CD8-positive, alpha-beta memory T cell (primary cell): Measurements from ENCODE around the gene WDR26. TPM values are rescaled to one million over a fixed set of nuclear protein-coding genes. Genes with fewer than 3 reads are reported as not detected.

ENCODE experiments used
- CTCF ChIA-PET: fragments of 350-600 bp; sonication (Branson Sonifier 250); formaldehyde crosslinking; loops from one replicate; lab custom pipeline; 2021; ENCODE audit warnings: antibody characterized with exemption; lab: Charles Lee
- POLR2A ChIA-PET: fragments of 350-600 bp; sonication (Branson Sonifier 250); formaldehyde crosslinking; loops from one replicate; lab custom pipeline; 2021; ENCODE audit warnings: antibody characterized with exemption; lab: Charles Lee
- DNase-seq, 5 donors: peaks; one replicate each; pipeline versions ENCODE4 v3.0.0 to v3.0.0-alpha.2; 2020 to 2022; ENCODE audit warnings: mixed read lengths in 1 of 5
- H3K27ac ChIP-seq: one replicate; pipeline ENCODE4 v1.7.0; 2013; ENCODE audit warnings: low read depth, mild to moderate bottlenecking, low read length, moderate library complexity
- H3K27me3 ChIP-seq: 2 replicates; pipeline ENCODE4 v1.7.0; 2013; ENCODE audit warnings: low read length, mild to moderate bottlenecking; ENCODE audit not compliant: insufficient read depth, poor library complexity, severe bottlenecking
- H3K36me3 ChIP-seq: 2 replicates; pipeline ENCODE4 v1.7.0; 2013; ENCODE audit warnings: mild to moderate bottlenecking, low read length, moderate library complexity; ENCODE audit not compliant: insufficient read depth
- H3K4me1 ChIP-seq: 2 replicates; pipeline ENCODE4 v1.7.0; 2013; ENCODE audit warnings: mild to moderate bottlenecking, low read length, moderate library complexity; ENCODE audit not compliant: insufficient read depth
- H3K4me3 ChIP-seq: 2 replicates; pipeline ENCODE4 v1.7.0; 2013; ENCODE audit warnings: mild to moderate bottlenecking, low read length
- H3K9me3 ChIP-seq: 2 replicates; pipeline ENCODE4 v1.7.0; 2013; ENCODE audit warnings: mild to moderate bottlenecking, low read length
- H3K27ac Mint-ChIP-seq, 8 donors: one replicate each; pipeline ENCODE4 v1.8.0; 2020 to 2021; ENCODE audit warnings: mixed read lengths in 8 of 8, mild to moderate bottlenecking in 6 of 8, inconsistent platforms in 3 of 8, moderate library complexity in 3 of 8
- H3K27me3 Mint-ChIP-seq, 2 donors: one replicate each; pipeline ENCODE4 v1.8.0; 2020 to 2021; ENCODE audit warnings: mixed read lengths in 2 of 2, mild to moderate bottlenecking in 1 of 2, moderate library complexity in 1 of 2
- H3K36me3 Mint-ChIP-seq, 3 donors: one replicate each; pipeline ENCODE4 v1.8.0; 2020 to 2021; ENCODE audit warnings: mixed read lengths in 3 of 3, inconsistent platforms in 1 of 3, mild to moderate bottlenecking in 1 of 3
- H3K4me1 Mint-ChIP-seq, 3 donors: one replicate each; pipeline ENCODE4 v1.8.0; 2020 to 2021; ENCODE audit warnings: mixed read lengths in 3 of 3, inconsistent platforms in 1 of 3, mild to moderate bottlenecking in 1 of 3
- H3K4me3 Mint-ChIP-seq, 7 donors: one replicate each; pipeline ENCODE4 v1.8.0; 2020 to 2021; ENCODE audit warnings: mixed read lengths in 7 of 7, mild to moderate bottlenecking in 6 of 7, moderate library complexity in 4 of 7, inconsistent platforms in 2 of 7
- H3K9me3 Mint-ChIP-seq, 5 donors: one replicate each; pipeline ENCODE4 v1.8.0; 2020 to 2022; ENCODE audit warnings: mixed read lengths in 5 of 5, mild to moderate bottlenecking in 3 of 5, moderate library complexity in 2 of 5, inconsistent platforms in 1 of 5
- polyA plus RNA-seq: library from polyadenylated mRNA; unstranded; fragments of 300-500 nt; fragmentation: Illumina TruSeq; gene quantifications from one replicate; pipeline ENCODE4 v1.2.3, GENCODE V29; 2021
- total RNA-seq, 2 experiments: library from RNA; stranded (reverse); gene quantifications; one replicate each; pipeline ENCODE4 v1.2.3, GENCODE V29; 2021

Gene WDR26
- total and polyA plus RNA-seq, 3 experiments from 2014 or later = 5.6 to 66.1 (median 65.8) TPM

DNA sequence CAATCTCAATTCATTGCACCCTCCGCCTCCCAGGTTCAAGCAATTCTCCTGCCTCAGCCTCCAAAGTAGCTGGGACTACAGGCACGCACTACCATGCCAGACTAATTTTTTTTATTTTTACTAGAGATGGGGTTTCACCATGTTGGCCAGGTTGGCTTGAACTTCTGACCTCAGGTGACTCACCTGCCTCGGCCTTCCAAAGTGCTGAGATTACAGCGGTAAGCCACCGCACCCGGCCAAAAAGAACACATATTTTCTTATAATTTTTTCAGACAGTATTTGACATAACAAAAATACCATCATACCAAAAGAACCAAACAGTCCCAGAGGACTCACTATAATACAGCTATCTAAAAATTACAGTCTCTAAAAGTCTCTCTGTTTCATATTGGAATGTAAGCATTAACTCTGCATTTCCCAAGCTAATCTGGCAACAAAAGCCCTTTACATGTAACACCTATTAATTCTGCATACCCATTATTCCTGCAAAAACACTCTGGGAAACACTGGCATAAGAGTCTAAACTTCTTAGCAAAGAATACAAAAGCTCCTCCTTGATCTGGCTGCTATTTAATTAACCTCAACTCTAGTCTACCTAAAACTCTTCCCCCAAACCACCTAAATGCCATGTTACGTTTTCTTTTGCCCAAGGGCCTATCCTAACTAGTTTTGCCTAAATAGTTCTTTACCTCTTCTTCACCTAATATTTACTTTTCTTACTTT, 26.9 kb downstream of the WDR26 start:
- no peak overlapping the region for H3K4me3 ChIP-seq
- no peaks in the 10 kb centered on the region for H3K9me3 Mint-ChIP-seq
- peaks cover 27% of the 10 kb centered on the region for H3K36me3 ChIP-seq
- peaks cover 0 to 79% (median 16%) of the 10 kb centered on the region in 3 donors for H3K36me3 Mint-ChIP-seq
- no peaks in the 10 kb centered on the region for H3K4me1 ChIP-seq
- no peaks in the 10 kb centered on the region for H3K27me3 Mint-ChIP-seq
- POLR2A ChIA-PET = no interaction called here
- no peak overlapping the region for H3K27ac ChIP-seq
- no peaks in the 10 kb centered on the region for H3K27me3 ChIP-seq
- H3K4me3 Mint-ChIP-seq = no peak overlapping the region
- H3K9me3 ChIP-seq = no peaks in the 10 kb centered on the region
- DNase-seq = no peak
- H3K4me1 Mint-ChIP-seq = peaks cover 32 to 55% (median 53%) of the 10 kb centered on the region in 3 donors
- H3K27ac Mint-ChIP-seq = peak overlapping the region in 5 of 8 donors; percentile 1 to 45 (median 16)
- CTCF ChIA-PET = no interaction called here

DNA sequence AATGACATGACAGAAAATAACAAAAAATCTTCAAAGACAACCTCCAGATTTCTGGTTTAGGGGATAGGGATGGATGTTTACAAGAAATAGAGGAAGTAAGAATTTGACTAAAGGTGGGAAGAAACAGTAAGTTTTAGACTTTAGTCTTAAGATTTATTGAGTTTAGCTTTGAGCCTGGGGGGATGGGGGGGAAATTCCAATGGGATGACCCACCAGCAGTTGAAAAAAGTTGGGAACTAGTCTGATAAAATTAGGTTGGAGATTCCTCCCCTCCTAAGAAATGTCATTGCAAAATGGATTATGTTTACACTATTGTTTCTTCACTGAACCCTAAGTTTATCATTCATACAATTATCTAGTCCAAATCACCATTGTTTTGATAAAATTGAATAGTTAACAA, 28.4 kb downstream of the WDR26 start:
- H3K4me1 Mint-ChIP-seq = peaks cover 30 to 54% (median 54%) of the 10 kb centered on the region in 3 donors
- no peak overlapping the region for H3K4me3 ChIP-seq
- H3K4me3 Mint-ChIP-seq = no peak overlapping the region
- no peaks in the 10 kb centered on the region for H3K9me3 ChIP-seq
- ChIA-PET POLR2A (no interaction called here), CTCF (no interaction called here)
- no peaks in the 10 kb centered on the region for H3K9me3 Mint-ChIP-seq
- peaks cover 6% of the 10 kb centered on the region for H3K4me1 ChIP-seq
- H3K27me3 Mint-ChIP-seq = no peaks in the 10 kb centered on the region
- peak overlapping the region in 7 of 8 donors; percentile 9 to 73 (median 60) for H3K27ac Mint-ChIP-seq
- peaks cover 0 to 80% (median 16%) of the 10 kb centered on the region in 3 donors for H3K36me3 Mint-ChIP-seq
- peaks cover 30% of the 10 kb centered on the region for H3K36me3 ChIP-seq
- no peak for DNase-seq
- no peak overlapping the region for H3K27ac ChIP-seq
- no peaks in the 10 kb centered on the region for H3K27me3 ChIP-seq

DNA sequence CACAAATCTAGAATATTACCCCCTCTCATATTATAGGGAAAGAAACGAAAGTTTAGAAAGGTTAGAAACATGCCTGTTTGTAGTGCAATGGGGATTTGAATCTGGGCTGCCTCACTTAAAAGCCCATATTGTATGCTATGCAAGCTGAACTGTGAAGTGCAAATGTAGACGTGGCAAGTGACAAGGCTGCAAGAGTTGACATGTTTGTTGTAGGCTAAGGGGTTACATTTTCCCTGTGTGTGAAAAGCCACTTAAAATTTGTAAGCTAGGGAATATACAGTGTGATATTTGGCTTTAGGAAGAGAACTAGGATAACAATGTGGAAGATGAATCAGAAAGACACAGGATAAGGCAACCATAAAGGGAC, 29.0 kb downstream of the WDR26 start:
- H3K27me3 Mint-ChIP-seq = no peaks in the 10 kb centered on the region
- no peaks in the 10 kb centered on the region for H3K9me3 Mint-ChIP-seq
- Histone ChIP-seq H3K36me3 (peaks cover 30% of the 10 kb centered on the region), H3K9me3 (no peaks in the 10 kb centered on the region), H3K27me3 (no peaks in the 10 kb centered on the region), H3K27ac (no peak overlapping the region), H3K4me3 (no peak overlapping the region), H3K4me1 (peaks cover 6% of the 10 kb centered on the region)
- DNase-seq = no peak
- H3K27ac Mint-ChIP-seq = peak overlapping the region in 6 of 8 donors; percentile 44 to 73 (median 60)
- ChIA-PET POLR2A (no interaction called here), CTCF (no interaction called here)
- H3K36me3 Mint-ChIP-seq = peaks cover 0 to 81% (median 14%) of the 10 kb centered on the region in 3 donors
- H3K4me1 Mint-ChIP-seq = peaks cover 28 to 58% (median 57%) of the 10 kb centered on the region in 3 donors
- no peak overlapping the region for H3K4me3 Mint-ChIP-seq

DNA sequence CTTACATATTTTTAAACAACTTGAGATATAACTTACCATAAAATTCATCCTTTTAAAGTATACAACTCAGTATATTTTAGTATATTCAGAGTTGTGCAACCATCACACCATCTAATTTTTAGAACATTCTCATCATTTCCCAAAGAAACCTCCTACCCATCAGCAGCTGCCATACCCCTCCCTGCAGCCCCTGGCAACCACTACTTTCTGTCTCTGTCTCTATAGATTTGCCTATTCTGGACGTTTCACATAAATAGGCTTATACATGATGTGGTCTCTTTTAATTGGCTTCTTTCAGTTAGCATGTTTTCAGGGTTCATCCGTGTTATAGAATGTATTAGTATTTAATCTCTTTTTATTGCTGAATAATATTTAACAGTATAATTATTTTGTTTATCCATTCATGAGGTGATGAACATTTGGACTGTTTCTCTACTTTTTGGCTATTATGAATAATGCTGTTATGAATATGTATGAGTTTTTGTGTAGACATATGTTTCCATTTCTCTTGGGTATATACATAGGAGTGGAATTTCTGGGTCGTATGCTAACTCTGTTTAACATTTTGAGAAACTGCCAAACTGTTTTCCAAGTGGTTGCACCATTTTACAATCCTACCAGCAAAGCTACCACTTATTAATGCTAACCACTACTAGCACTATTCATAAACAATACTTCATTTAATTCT, 29.5 kb downstream of the WDR26 start:
- POLR2A ChIA-PET = interaction anchor here (0.6 kb wide), 1 partner anchor 30 kb away, joined by 3 read pairs; no protein-coding TSS in a partner anchor
- H3K4me3 Mint-ChIP-seq = peak overlapping the region in 1 of 7 donors; percentile 38
- no peak overlapping the region for H3K27ac ChIP-seq

DNA sequence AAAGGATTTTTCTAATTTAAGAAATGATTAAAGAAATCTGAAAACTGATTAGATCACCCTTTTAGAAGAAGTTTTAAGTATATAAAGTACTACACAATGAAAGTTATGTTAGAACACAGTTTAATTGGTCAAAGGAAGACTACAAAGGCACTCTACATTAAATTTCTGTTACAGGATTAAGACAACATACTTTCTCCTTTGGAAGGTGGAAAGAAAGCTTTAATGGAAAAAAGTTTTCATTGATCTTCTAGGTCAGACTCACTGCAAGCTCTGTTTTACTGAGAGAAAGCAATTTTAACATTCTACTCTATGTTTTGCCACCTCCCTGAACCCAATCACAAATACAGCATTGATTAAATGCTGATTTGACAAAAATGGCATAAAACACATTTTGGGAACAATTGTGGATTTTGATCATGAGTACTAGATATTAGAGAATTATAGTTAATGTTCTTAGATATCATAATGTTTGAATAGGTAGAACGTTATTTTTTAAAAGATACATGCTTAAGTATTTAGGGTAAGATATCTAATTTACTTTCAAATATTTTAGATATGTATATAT, 32.0 kb downstream of the WDR26 start:
- H3K4me1 Mint-ChIP-seq = peaks cover 29 to 63% (median 61%) of the 10 kb centered on the region in 3 donors
- Histone ChIP-seq H3K9me3 (no peaks in the 10 kb centered on the region), H3K36me3 (peaks cover 31% of the 10 kb centered on the region), H3K4me1 (peaks cover 6% of the 10 kb centered on the region), H3K27ac (no peak overlapping the region), H3K27me3 (no peaks in the 10 kb centered on the region), H3K4me3 (no peak overlapping the region)
- ChIA-PET POLR2A (interaction anchor here (0.7 kb wide), 1 partner anchor 78 kb away, joined by 3 read pairs; no protein-coding TSS in a partner anchor), CTCF (no interaction called here)
- peaks cover 0 to 83% (median 27%) of the 10 kb centered on the region in 3 donors for H3K36me3 Mint-ChIP-seq
- H3K4me3 Mint-ChIP-seq = no peak overlapping the region
- no peak for DNase-seq
- H3K27me3 Mint-ChIP-seq = no peaks in the 10 kb centered on the region
- no peaks in the 10 kb centered on the region for H3K9me3 Mint-ChIP-seq
- H3K27ac Mint-ChIP-seq = peak overlapping the region in 4 of 8 donors; percentile 20 to 58 (median 45)

More for the DNA sequence above, 29.5 kb downstream of the WDR26 start:
- Mint-ChIP-seq H3K9me3 (no peaks in the 10 kb centered on the region), H3K27ac (peak overlapping the region in 7 of 8 donors; percentile 17 to 83 (median 61)), H3K27me3 (no peaks in the 10 kb centered on the region), H3K36me3 (peaks cover 0 to 79% (median 14%) of the 10 kb centered on the region in 3 donors), H3K4me1 (peaks cover 28 to 58% (median 57%) of the 10 kb centered on the region in 3 donors)
- Histone ChIP-seq H3K27me3 (no peaks in the 10 kb centered on the region), H3K9me3 (no peaks in the 10 kb centered on the region), H3K36me3 (peaks cover 30% of the 10 kb centered on the region), H3K4me3 (no peak overlapping the region), H3K4me1 (peaks cover 6% of the 10 kb centered on the region)
- CTCF ChIA-PET = interaction anchor here (0.8 to 1.2 kb wide), 3 partner anchors 17 to 59 kb away, joined by 3 to 4 read pairs (median 3); no protein-coding TSS in a partner anchor
- no peak for DNase-seq

DNA sequence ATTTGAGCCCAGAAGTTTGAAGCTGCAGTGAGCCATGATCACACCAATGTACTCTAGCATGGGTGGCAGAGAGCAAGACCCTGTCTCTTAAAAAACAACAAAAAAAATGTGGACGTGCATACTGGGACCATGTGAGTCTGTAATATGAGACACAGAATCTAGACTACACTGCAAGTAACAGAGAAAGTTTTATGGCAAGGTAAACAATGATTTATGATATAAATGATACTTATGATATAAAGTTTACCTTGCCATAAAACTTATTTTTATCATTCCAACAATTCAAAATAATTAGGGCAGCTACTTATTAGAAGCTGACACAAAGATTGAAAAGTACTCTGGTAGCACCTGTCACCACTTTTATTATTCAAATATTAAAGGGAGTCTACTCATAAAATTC, 34.7 kb downstream of the WDR26 start:
- Histone ChIP-seq H3K36me3 (peaks cover 19% of the 10 kb centered on the region), H3K27me3 (no peaks in the 10 kb centered on the region), H3K4me3 (no peak overlapping the region), H3K27ac (no peak overlapping the region), H3K4me1 (peaks cover 6% of the 10 kb centered on the region), H3K9me3 (no peaks in the 10 kb centered on the region)
- POLR2A ChIA-PET = no interaction called here
- peak overlapping the region in 1 of 8 donors; percentile 79 for H3K27ac Mint-ChIP-seq
- CTCF ChIA-PET = no interaction called here
- no peak for DNase-seq
- H3K36me3 Mint-ChIP-seq = peaks cover 0 to 89% (median 30%) of the 10 kb centered on the region in 3 donors
- no peaks in the 10 kb centered on the region for H3K9me3 Mint-ChIP-seq
- H3K4me1 Mint-ChIP-seq = peaks cover 27 to 60% (median 56%) of the 10 kb centered on the region in 3 donors
- H3K4me3 Mint-ChIP-seq = no peak overlapping the region
- H3K27me3 Mint-ChIP-seq = no peaks in the 10 kb centered on the region

DNA sequence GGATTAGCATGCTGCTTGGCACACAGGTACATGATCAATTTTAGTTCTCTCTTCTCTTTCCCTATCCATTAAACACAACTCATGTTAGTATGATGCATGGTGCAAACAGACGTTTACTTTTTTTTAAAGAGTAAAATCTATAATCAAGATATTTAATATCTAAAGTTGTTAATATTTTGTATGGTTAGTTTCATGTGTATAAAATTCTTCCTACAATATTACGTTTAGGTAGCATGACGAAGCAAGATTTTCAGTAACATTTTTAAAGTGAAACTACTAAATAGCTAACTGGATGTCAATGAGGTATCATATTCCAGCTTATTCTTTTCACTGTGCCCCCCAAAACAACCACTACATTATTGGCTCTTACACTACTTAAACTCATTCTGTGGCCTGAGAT, 41.3 kb downstream of the WDR26 start:
- H3K27ac Mint-ChIP-seq = peak overlapping the region in 4 of 8 donors; percentile 2 to 84 (median 44)
- no peaks in the 10 kb centered on the region for H3K9me3 Mint-ChIP-seq
- CTCF ChIA-PET = no interaction called here
- no peak overlapping the region for H3K4me3 Mint-ChIP-seq
- H3K4me1 Mint-ChIP-seq = peaks cover 19 to 50% (median 25%) of the 10 kb centered on the region in 3 donors
- DNase-seq = no peak
- Histone ChIP-seq H3K36me3 (peaks cover 6% of the 10 kb centered on the region), H3K9me3 (no peaks in the 10 kb centered on the region), H3K27ac (no peak overlapping the region), H3K4me1 (peaks cover under 1% of the 10 kb centered on the region), H3K4me3 (no peak overlapping the region), H3K27me3 (no peaks in the 10 kb centered on the region)
- POLR2A ChIA-PET = no interaction called here
- peaks cover 7 to 94% (median 35%) of the 10 kb centered on the region in 3 donors for H3K36me3 Mint-ChIP-seq
- H3K27me3 Mint-ChIP-seq = no peaks in the 10 kb centered on the region
